Natural killer cell (primary cell): ENCODE data around the gene FBXO46. TPM values are rescaled to one million over a fixed set of nuclear protein-coding genes. Genes with fewer than 3 reads are reported as not detected.

Experiments
- ATAC-seq, 3 donors: fragments of 150-1000 bp in 2 of 3; fragments of 200-7000 bp in 1 of 3; cut with Tn5 transposase; 1 replicate in 1 of 3; 2 replicates in 2 of 3; pipeline ENCODE4 v1.10.0; 2021; ENCODE audit warnings: mild to moderate bottlenecking in 2 of 3, moderate library complexity in 2 of 3
- DNase-seq, 2 donors: peaks; one replicate each; pipeline versions ENCODE4 v3.0.0 to v3.0.0-alpha.2; 2013 to 2021; ENCODE audit warnings: mixed read lengths in 1 of 2
- H3K27ac ChIP-seq: one replicate; pipeline ENCODE4 v1.5.1; 2013; ENCODE audit warnings: mild to moderate bottlenecking, low read length
- H3K27me3 ChIP-seq: one replicate; pipeline ENCODE4 v1.6.1; 2013; ENCODE audit warnings: low read length; ENCODE audit not compliant: control insufficient read depth, insufficient read depth
- H3K36me3 ChIP-seq: one replicate; pipeline ENCODE4 v1.6.1; 2013; ENCODE audit warnings: low read length; ENCODE audit not compliant: control insufficient read depth, insufficient read depth
- H3K4me1 ChIP-seq: one replicate; pipeline ENCODE4 v1.6.1; 2013; ENCODE audit warnings: low read length; ENCODE audit not compliant: control insufficient read depth, insufficient read depth
- H3K4me3 ChIP-seq: one replicate; pipeline ENCODE4 v1.5.1; 2013; ENCODE audit warnings: low read length
- H3K9me3 ChIP-seq: one replicate; pipeline ENCODE4 v1.6.1; 2013; ENCODE audit warnings: low read length; ENCODE audit not compliant: control insufficient read depth, insufficient read depth
- H3K27ac Mint-ChIP-seq, 2 donors: one replicate each; pipeline ENCODE4 v1.8.0; 2022; ENCODE audit warnings: mild to moderate bottlenecking in 2 of 2, mixed read lengths in 2 of 2, moderate library complexity in 1 of 2
- H3K27me3 Mint-ChIP-seq, 2 donors: one replicate each; pipeline ENCODE4 v1.8.0; 2022; ENCODE audit warnings: low read depth in 2 of 2, mixed read lengths in 2 of 2
- H3K36me3 Mint-ChIP-seq: one replicate; pipeline ENCODE4 v1.8.0; 2022; ENCODE audit warnings: mixed read lengths
- H3K4me1 Mint-ChIP-seq, 2 donors: one replicate each; pipeline ENCODE4 v1.8.0; 2022; ENCODE audit warnings: mixed read lengths in 2 of 2
- H3K4me3 Mint-ChIP-seq: one replicate; pipeline ENCODE4 v1.8.0; 2022; ENCODE audit warnings: mild to moderate bottlenecking, moderate library complexity, mixed read lengths
- H3K9me3 Mint-ChIP-seq, 2 donors: one replicate each; pipeline ENCODE4 v1.8.0; 2022; ENCODE audit warnings: mixed read lengths in 2 of 2
- CTCF ChIP-seq: fragments of 200-600 bp; IDR thresholded peaks from one replicate; pipeline ENCODE4 v1.8.0; 2022; ENCODE audit warnings: antibody characterized with exemption
- WGBS: methylation state at CpG from one replicate; pipeline ENCODE4 v1.1.7; 2013; ENCODE audit warnings: missing lambda C conversion rate; ENCODE audit not compliant: insufficient coverage; 5-methylcytosine and 5-hydroxymethylcytosine counted together
- intact Hi-C: fragments of 100-400 bp; cut with micrococcal nuclease; formaldehyde crosslinking; loops from one replicate; pipeline ENCODE4 v1.14.2; 2022
- total RNA-seq, 4 donors: library from RNA; stranded (reverse); fragments of 120-200 nt in 1 of 4; gene quantifications; one replicate each; pipeline versions ENCODE4 v1.2.3 to v1.2.4, GENCODE V29; 2013 to 2022

The FBXO46 gene
- total RNA-seq, 3 donors from 2014 or later (not counting 1 experiment from before 2014, with no cell fraction given) = 24.8 to 35.7 (median 31.1) TPM

GRCh38 chr19:45763691-45764294 lies 33.1 kb upstream of the FBXO46 start:
- Histone ChIP-seq H3K4me1 (peaks cover 11% of the 10 kb centered on the region), H3K4me3 (no peak overlapping the region), H3K27me3 (peaks cover 11% of the 10 kb centered on the region), H3K9me3 (no peaks in the 10 kb centered on the region), H3K27ac (no peak overlapping the region), H3K36me3 (no peaks in the 10 kb centered on the region)
- 70% methylated on average over 27 of the region's 27 CpGs for WGBS
- intact Hi-C loops = no loop called here
- Mint-ChIP-seq H3K4me1 (peaks cover 0 to 1% of the 10 kb centered on the region in 2 donors), H3K36me3 (no peaks in the 10 kb centered on the region), H3K27me3 (peaks cover 0 to 10% of the 10 kb centered on the region in 2 donors), H3K9me3 (no peaks in the 10 kb centered on the region), H3K4me3 (no peak overlapping the region), H3K27ac (no peak overlapping the region)
- no peak for TF ChIP-seq CTCF
- ATAC-seq (no peak), DNase-seq (no peak)

GRCh38 chr19:45762870-45763631 lies 32.4 kb upstream of the FBXO46 start:
- no peak for DNase-seq

GRCh38 chr19:45761714-45762113 lies 31.0 kb upstream of the FBXO46 start:
- peaks cover 6% of the 10 kb centered on the region for H3K27me3 ChIP-seq
- WGBS = 83% methylated on average over 17 of the region's 17 CpGs
- Mint-ChIP-seq H3K4me3 (no peak overlapping the region), H3K36me3 (no peaks in the 10 kb centered on the region), H3K9me3 (no peaks in the 10 kb centered on the region), H3K4me1 (no peaks in the 10 kb centered on the region), H3K27ac (no peak overlapping the region), H3K27me3 (peaks cover 0 to 10% of the 10 kb centered on the region in 2 donors)
- intact Hi-C loops = no loop called here
- H3K4me1 ChIP-seq = no peaks in the 10 kb centered on the region
- no peak overlapping the region for H3K27ac ChIP-seq
- no peak overlapping the region for H3K4me3 ChIP-seq
- DNase-seq (no peak), ATAC-seq (no peak)
- no peaks in the 10 kb centered on the region for H3K9me3 ChIP-seq
- H3K36me3 ChIP-seq = no peaks in the 10 kb centered on the region
- no peak for TF ChIP-seq CTCF

More at GRCh38 chr19:45762870-45763631, 32.4 kb upstream of the FBXO46 start:
- H3K9me3 Mint-ChIP-seq = no peaks in the 10 kb centered on the region
- no peaks in the 10 kb centered on the region for H3K36me3 Mint-ChIP-seq
- no peak overlapping the region for H3K27ac ChIP-seq
- H3K4me1 ChIP-seq = peaks cover 8% of the 10 kb centered on the region
- H3K36me3 ChIP-seq = no peaks in the 10 kb centered on the region
- intact Hi-C loops = no loop called here
- TF ChIP-seq CTCF = no peak
- no peak overlapping the region for H3K27ac Mint-ChIP-seq
- WGBS = 93% methylated on average over 15 of the region's 15 CpGs
- H3K27me3 Mint-ChIP-seq = peaks cover 0 to 10% of the 10 kb centered on the region in 2 donors
- H3K4me3 Mint-ChIP-seq = no peak overlapping the region
- H3K4me3 ChIP-seq = no peak overlapping the region
- no peaks in the 10 kb centered on the region for H3K9me3 ChIP-seq
- no peaks in the 10 kb centered on the region for H3K4me1 Mint-ChIP-seq
- ATAC-seq = no peak
- peaks cover 11% of the 10 kb centered on the region for H3K27me3 ChIP-seq
